Cardiac muscle cell (in vitro differentiated cells and primary cell): Measurements from ENCODE around the gene CYB5D1. TPM values are rescaled to one million over a fixed set of nuclear protein-coding genes. Genes with fewer than 3 reads are reported as not detected.

Experiments
- DNase-seq, 2 donors: peaks; one replicate each; pipeline versions ENCODE4 v3.0.0 to v3.0.0-alpha.2; 2010 to 2017; ENCODE audit warnings: low read depth in 1 of 2, low spot score in 1 of 2
- H3K27ac ChIP-seq: fragments of 200-600 bp; sonication (generic); 2 replicates; pipeline ENCODE4 v1.5.1; 2016
- H3K27me3 ChIP-seq: fragments of 200-600 bp; sonication (generic); 2 replicates; pipeline ENCODE4 v1.6.0; 2016; ENCODE audit warnings: control low read depth
- H3K36me3 ChIP-seq: fragments of 200-600 bp; sonication (generic); 2 replicates; pipeline ENCODE4 v1.5.1; 2016; ENCODE audit warnings: control low read depth
- H3K4me1 ChIP-seq: fragments of 200-600 bp; sonication (generic); 2 replicates; pipeline ENCODE4 v1.8.1; 2017; ENCODE audit warnings: low read depth, mild to moderate bottlenecking, mixed run types
- H3K4me3 ChIP-seq: fragments of 200-600 bp; sonication (generic); 2 replicates; pipeline ENCODE4 v1.5.1; 2016; ENCODE audit warnings: mild to moderate bottlenecking
- H3K9me3 ChIP-seq: fragments of 200-600 bp; sonication (generic); 2 replicates; pipeline ENCODE4 v1.5.1; 2017; ENCODE audit warnings: low read depth, mild to moderate bottlenecking, control low read depth
- polyA plus RNA-seq: library from polyadenylated mRNA; unstranded; fragments of >200 nt; fragmentation: Nextera tagmentation; extraction: Ambion mirVana; gene quantifications from 2 replicates; pipeline ENCODE4 v1.2.1, GENCODE V29; 2016
- total RNA-seq: library from RNA; depleted of rRNA; stranded (reverse); fragments of >200 nt; gene quantifications from 2 replicates; pipeline ENCODE4 v1.2.3, GENCODE V29; 2016
- TF ChIP-seq, protein P1 (sequence below): IDR thresholded peaks from 2 replicates; pipeline ENCODE4 v1.5.1; 2012; ENCODE audit warnings: low read depth, mild to moderate bottlenecking, low read length

Gene CYB5D1
- total and polyA plus RNA-seq, 2 experiments from 2014 or later = 13.7 to 14.0 TPM

DNA sequence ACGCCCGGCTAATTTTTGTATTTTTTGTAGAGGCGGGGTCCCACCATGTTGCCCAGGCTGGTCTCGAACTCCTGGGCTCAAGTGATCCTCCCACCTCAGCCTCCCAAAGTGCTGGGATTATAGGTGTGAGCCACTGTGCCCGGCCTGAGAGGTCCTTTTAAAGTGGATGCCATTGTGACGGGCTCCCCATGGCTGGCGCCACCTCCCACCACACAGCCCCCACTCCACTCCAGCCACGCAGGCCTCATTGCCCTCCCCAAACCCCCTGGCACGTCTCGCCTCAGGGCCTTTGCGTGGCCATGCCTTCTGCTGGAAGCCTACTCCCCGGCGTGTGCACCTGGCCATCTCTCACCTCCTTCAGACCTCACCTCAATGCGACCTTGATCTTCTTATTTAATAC lies 35.7 kb upstream of the CYB5D1 start:
- Histone ChIP-seq H3K9me3 (no peaks in the 10 kb centered on the region), H3K36me3 (no peaks in the 10 kb centered on the region), H3K4me3 (no peak overlapping the region), H3K27ac (no peak overlapping the region), H3K27me3 (no peaks in the 10 kb centered on the region), H3K4me1 (peaks cover 3% of the 10 kb centered on the region)
- TF ChIP-seq, protein P1, sequence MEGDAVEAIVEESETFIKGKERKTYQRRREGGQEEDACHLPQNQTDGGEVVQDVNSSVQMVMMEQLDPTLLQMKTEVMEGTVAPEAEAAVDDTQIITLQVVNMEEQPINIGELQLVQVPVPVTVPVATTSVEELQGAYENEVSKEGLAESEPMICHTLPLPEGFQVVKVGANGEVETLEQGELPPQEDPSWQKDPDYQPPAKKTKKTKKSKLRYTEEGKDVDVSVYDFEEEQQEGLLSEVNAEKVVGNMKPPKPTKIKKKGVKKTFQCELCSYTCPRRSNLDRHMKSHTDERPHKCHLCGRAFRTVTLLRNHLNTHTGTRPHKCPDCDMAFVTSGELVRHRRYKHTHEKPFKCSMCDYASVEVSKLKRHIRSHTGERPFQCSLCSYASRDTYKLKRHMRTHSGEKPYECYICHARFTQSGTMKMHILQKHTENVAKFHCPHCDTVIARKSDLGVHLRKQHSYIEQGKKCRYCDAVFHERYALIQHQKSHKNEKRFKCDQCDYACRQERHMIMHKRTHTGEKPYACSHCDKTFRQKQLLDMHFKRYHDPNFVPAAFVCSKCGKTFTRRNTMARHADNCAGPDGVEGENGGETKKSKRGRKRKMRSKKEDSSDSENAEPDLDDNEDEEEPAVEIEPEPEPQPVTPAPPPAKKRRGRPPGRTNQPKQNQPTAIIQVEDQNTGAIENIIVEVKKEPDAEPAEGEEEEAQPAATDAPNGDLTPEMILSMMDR = no peak
- DNase-seq = no peak

DNA sequence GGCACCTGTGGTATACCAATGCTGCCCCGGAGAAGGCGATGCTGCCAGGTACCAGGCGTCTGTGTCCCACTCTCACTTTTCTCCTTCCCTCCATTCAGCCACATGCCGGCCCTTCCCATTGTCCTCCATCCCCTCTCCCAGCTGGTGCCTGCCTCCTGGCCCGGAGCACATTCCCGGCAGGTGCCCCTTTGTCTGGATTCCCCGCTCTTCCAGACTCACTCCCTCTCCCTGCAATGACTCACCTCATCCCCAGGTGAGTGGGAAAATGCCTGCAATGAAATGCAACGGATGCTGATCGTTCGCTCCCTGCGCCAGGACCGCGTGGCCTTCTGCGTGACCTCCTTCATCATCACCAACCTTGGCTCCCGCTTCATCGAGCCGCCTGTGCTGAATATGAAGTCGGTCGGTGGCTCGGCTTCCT lies 34.2 kb upstream of the CYB5D1 start:
- Histone ChIP-seq H3K36me3 (no peaks in the 10 kb centered on the region), H3K9me3 (no peaks in the 10 kb centered on the region), H3K27ac (no peak overlapping the region), H3K27me3 (no peaks in the 10 kb centered on the region), H3K4me1 (no peaks in the 10 kb centered on the region), H3K4me3 (no peak overlapping the region)
- DNase-seq = no peak
- TF ChIP-seq, protein P1 = no peak

DNA sequence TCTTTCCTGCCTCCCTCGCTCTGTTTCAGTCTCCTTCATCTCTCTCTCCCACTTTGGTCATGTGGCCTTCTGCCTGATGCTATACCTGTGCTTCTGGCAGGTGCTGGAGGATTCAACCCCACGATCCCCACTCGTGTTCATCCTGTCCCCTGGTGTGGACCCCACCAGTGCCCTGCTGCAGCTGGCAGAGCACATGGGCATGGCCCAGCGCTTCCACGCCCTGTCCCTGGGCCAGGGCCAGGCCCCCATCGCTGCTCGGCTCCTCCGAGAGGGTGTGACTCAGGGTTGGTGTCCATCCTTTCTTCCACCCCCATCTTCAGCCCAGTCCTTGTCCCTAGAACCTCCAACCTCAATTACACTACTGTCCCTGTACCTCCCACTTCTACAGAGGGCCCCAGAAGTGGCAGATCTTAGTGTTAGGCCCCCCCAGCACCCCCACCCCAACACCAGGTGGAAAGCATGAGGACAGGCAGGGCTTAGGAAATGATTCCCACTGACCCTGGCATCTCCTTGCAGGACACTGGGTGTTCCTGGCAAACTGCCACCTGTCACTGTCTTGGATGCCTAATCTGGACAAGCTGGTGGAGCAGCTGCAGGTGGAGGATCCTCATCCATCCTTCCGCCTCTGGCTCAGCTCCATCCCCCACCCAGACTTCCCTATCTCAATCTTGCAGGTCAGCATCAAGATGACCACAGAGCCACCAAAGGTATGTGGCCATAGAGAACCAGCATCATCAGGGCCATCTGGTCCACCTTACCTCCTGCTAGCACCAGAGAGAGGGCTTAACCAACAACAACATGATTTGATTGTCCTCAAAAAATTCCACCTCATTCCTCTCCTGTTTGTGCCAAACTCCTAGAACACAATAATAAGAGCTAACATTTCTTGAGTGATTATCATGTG lies 33.5 kb upstream of the CYB5D1 start:
- DNase-seq = no peak
- no peak overlapping the region for H3K4me3 ChIP-seq
- no peaks in the 10 kb centered on the region for H3K4me1 ChIP-seq
- H3K27ac ChIP-seq = no peak overlapping the region
- H3K9me3 ChIP-seq = no peaks in the 10 kb centered on the region
- no peaks in the 10 kb centered on the region for H3K36me3 ChIP-seq
- no peaks in the 10 kb centered on the region for H3K27me3 ChIP-seq
- TF ChIP-seq, protein P1 = no peak

DNA sequence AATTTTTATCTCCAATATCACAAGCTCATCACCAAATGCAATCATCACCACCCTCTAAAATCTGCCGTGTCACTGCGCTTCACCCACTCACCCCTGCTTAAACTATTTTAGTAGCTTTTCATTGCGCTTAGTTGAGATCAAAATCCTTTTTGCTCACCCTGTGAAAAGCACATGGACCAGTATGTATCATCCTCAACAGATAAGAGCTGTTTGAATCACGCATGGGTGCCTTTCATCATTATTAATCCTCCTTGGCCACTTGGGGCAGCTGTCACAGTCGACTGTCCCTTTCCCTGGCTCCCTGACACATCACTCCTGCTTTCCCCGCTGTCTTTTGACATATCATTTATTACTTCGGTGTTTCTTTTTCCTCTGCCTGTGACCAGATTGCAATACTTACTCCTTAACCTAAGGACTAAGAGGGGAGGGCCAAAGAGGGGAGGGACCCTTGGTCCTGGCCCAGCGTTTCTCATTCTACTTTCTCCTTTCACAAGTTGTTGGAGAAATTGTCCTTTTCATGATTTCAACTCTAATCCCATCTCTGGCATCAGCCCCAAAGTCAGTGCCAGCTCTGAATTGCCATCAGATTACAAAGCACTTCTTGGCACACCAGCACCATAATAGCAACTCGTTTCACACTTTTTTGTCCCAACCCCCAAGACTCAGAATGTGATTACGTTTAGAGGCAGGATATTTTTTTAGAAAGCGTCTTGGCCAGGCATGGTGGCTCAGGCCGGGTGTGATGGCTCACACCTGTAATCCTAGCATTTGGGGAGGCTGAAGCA lies 32.4 kb upstream of the CYB5D1 start:
- no peaks in the 10 kb centered on the region for H3K9me3 ChIP-seq
- H3K36me3 ChIP-seq = no peaks in the 10 kb centered on the region
- H3K27me3 ChIP-seq = no peaks in the 10 kb centered on the region
- no peak overlapping the region for H3K4me3 ChIP-seq
- no peaks in the 10 kb centered on the region for H3K4me1 ChIP-seq
- DNase-seq = peak in 1 of 2 donors; percentile 50
- TF ChIP-seq, protein P1 = no peak
- H3K27ac ChIP-seq = no peak overlapping the region

DNA sequence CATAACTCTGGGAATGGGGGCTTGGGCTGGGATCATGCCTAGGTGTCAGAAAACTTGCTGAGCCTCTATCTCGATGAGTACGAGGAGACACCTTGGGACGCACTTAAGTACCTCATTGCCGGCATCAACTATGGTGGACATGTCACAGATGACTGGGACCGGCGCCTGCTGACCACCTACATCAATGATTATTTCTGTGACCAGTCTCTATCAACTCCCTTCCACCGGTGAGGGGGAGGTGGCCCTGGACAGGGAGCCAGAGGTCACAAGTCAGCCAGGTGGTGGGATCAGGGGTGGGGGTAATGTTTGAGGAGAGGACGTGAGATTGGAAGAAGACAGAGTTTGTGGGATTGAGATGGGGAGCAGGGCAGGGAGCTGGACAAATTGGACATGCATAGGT lies 27.2 kb upstream of the CYB5D1 start:
- Histone ChIP-seq H3K36me3 (no peaks in the 10 kb centered on the region), H3K4me3 (no peak overlapping the region), H3K27me3 (no peaks in the 10 kb centered on the region), H3K27ac (no peak overlapping the region), H3K9me3 (no peaks in the 10 kb centered on the region), H3K4me1 (peaks cover 5% of the 10 kb centered on the region)
- TF ChIP-seq, protein P1 = no peak
- DNase-seq = no peak
